Esophagus squamous epithelium (tissue), 4 donors: ENCODE measurements around the gene NCOA5.

Experiments
- POLR2A ChIP-seq, 4 donors: fragments of 450-650 bp; IDR thresholded peaks; one replicate each; pipeline ENCODE4 v1.6.1; 2017; ENCODE audit warnings: antibody characterized with exemption in 4 of 4, mild to moderate bottlenecking in 4 of 4, moderate library complexity in 3 of 4
- TF ChIP-seq, protein P1 (sequence below), 6 experiments: fragments of 450-650 bp in 4 of 6; fragments of 200-600 bp in 2 of 6; sonication (generic) in 2 of 6; IDR thresholded peaks; one replicate each; pipeline ENCODE4 v1.5.1; 2016 to 2019; ENCODE audit warnings: antibody characterized with exemption in 6 of 6, mild to moderate bottlenecking in 4 of 6, moderate library complexity in 4 of 6

DNA sequence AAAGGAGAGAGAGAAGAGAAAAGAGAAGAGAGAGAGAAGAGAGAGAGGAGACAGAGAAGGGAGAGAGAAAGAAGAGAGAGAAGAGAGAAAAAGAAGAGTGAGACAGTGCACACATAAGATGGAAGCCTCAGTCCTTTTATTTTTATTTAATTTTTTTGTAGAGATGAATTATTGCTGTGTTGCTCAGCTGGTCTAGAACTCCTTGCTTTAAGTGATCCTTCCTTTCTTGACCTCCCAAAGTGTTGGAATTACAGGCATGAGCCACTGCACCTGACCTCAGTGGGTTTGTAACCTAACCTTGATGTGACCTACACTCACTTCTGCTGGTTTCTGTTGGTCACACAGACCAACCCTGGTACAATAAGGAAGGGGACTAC lies 22.1 kb upstream of the NCOA5 start:
- no peak for TF ChIP-seq POLR2A (IDR thresholded peaks at IDR 0.05)
- TF ChIP-seq, protein P1, sequence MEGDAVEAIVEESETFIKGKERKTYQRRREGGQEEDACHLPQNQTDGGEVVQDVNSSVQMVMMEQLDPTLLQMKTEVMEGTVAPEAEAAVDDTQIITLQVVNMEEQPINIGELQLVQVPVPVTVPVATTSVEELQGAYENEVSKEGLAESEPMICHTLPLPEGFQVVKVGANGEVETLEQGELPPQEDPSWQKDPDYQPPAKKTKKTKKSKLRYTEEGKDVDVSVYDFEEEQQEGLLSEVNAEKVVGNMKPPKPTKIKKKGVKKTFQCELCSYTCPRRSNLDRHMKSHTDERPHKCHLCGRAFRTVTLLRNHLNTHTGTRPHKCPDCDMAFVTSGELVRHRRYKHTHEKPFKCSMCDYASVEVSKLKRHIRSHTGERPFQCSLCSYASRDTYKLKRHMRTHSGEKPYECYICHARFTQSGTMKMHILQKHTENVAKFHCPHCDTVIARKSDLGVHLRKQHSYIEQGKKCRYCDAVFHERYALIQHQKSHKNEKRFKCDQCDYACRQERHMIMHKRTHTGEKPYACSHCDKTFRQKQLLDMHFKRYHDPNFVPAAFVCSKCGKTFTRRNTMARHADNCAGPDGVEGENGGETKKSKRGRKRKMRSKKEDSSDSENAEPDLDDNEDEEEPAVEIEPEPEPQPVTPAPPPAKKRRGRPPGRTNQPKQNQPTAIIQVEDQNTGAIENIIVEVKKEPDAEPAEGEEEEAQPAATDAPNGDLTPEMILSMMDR (IDR thresholded peaks at IDR 0.05), result no peak
